ENCODE measurements around the gene PTK6.
"Not testable (repeated sequence)": the region's sequence is repeated elsewhere in the genome, so short reads cannot be mapped to it uniquely, and the experiment has no call there.

PTK6 gene

GRCh38 chr20:63491635-63492230 is 45.4 kb downstream of the PTK6 start:
- DNase-seq, result no peak

GRCh38 chr20:63491078-63491477 is 46.1 kb downstream of the PTK6 start:
- DNase-seq, result no peak

- no peak for DNase-seq
Observed at GRCh38 chr20:63490416-63490815, 46.8 kb downstream of the PTK6 start.

GRCh38 chr20:63488315-63489251 is 48.6 kb downstream of the PTK6 start:
- no peak for DNase-seq

- DNase-seq, result no peak
Observed at GRCh38 chr20:63487781-63488241, 49.4 kb downstream of the PTK6 start.

GRCh38 chr20:63487116-63487764 is 49.9 kb downstream of the PTK6 start:
- DNase-seq, result no peak

GRCh38 chr20:63486300-63486855 is 50.8 kb downstream of the PTK6 start:
- no peak for DNase-seq

- no peak for DNase-seq
Observed at GRCh38 chr20:63484651-63485403, 52.3 kb downstream of the PTK6 start.

- DNase-seq, result no peak
Observed at GRCh38 chr20:63484236-63484635, 52.9 kb downstream of the PTK6 start.

GRCh38 chr20:63483834-63484233 is 53.3 kb downstream of the PTK6 start:
- DNase-seq, result no peak

GRCh38 chr20:63482021-63482587 is 55.1 kb downstream of the PTK6 start:
- DNase-seq, result no peak

- DNase-seq, result no peak
Observed at GRCh38 chr20:63481503-63481902, 55.7 kb downstream of the PTK6 start.

GRCh38 chr20:63479695-63480419 is 57.3 kb downstream of the PTK6 start:
- not testable (repeated sequence) for DNase-seq

GRCh38 chr20:63478346-63479302 is 58.6 kb downstream of the PTK6 start:
- no peak for DNase-seq
